GM21786 (cell line): ENCODE data around the gene ABI3BP.
"Not testable (repeated sequence)": the region's sequence is repeated elsewhere in the genome, so short reads cannot be mapped to it uniquely, and the experiment has no call there.

Experiments used
- ATAC-seq: cut with Tn5 transposase; IDR thresholded peaks from one replicate; pipeline ENCODE4 v1.9.1; 2021; ENCODE audit not compliant: unreplicated experiment

The ABI3BP gene

DNA sequence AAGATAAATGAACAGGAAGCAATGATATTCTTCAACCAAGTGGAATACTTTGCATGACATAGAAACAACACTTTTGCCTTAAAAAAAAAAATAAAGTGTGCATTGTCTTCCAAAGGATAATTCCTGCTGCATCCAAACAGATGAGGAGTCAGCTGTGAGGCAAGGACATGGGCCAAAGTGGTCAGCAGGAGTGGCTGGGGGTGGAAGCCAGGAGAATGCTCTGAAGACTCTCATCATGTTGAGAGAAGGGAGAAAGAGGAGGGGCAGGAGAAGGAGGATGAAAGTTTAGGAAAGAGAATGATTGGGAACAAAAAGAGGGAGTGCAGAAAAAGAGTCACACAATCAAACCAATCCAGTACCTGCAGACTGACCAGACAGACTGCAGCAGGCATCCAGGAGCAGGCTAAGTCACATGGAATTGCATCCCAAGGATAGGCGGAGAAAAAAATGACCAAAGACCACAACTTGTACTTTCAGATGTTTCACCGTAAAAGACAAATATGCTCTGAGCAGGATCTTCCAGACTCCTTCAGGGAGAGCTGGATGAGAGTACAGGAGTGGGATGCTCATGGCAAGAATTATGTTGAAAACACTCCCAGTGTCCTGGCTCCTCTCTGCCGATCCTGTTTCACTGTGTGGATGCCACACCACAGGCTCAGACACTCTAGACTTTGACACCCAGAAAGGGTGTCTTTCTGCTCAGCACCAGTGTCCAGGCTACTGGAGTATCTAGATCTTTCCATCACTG is 11.9 kb downstream of the ABI3BP start:
- ATAC-seq = no peak

DNA sequence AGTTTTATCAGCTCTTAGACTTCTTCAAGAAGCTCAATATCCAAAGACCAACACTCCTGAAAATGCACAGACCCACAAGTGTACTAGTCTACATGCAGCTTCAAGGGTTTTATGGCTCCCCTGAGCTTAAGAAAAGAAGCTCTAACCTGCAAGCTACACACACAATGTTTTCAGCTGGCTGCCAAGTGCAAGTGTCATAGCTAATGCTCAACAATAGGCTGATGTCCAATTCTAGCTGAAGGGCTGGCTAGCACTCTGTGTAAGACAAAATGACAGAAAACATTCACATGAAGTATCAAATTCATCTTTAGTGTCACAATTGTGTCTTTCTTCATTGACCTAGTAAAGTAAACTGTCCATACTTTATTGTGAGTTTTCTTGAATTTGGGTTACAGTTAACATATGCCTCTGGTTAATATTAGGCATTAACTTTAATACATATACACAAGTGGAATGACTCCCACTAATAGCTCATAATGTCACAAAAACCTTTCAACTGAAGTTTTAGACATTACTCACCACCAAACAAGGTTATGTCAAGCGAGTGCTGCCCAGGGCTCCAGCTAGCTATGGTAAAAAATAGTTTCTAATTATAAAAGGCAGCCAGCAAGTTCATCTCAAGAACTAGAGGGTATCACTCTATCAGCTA is 15.1 kb downstream of the ABI3BP start:
- ATAC-seq = no peak

DNA sequence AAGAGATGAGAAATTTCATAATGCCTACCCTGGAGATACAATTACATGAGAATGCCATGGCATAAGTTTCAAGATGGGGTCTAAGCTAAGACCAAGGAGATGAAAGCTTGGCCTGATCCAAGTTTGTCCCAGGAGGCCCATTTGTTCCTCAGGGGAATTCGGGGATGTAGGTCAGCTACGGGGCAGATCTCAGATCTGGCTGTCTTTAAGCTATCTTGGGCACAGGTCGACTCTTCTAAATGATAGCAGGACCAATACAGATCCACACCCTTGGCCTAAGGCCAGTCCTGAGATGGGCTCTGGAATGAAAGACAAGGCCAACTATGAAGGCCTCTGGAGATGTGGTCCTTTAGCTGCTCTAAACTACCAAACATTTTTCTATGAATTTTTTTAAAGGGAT is 16.6 kb downstream of the ABI3BP start:
- no peak for ATAC-seq

DNA sequence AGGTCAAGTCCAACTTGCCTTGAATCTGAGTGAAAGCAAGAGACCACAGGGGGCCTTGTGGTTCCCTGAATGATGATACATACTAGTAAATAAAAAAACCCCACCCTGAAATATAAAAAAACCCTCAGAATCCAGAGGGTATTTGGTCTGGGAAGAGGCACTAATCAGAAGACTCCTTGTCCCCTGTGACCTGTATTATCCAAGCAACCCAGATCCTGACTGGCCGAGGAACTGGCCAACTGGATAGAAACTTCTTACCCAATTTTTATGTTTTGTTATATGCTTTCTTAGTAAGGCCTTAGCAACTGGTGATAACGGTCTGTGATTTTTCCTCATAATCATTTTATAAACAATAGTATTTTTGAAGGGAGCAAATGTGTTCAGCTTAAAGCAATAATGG is 17.5 kb downstream of the ABI3BP start:
- no peak for ATAC-seq

DNA sequence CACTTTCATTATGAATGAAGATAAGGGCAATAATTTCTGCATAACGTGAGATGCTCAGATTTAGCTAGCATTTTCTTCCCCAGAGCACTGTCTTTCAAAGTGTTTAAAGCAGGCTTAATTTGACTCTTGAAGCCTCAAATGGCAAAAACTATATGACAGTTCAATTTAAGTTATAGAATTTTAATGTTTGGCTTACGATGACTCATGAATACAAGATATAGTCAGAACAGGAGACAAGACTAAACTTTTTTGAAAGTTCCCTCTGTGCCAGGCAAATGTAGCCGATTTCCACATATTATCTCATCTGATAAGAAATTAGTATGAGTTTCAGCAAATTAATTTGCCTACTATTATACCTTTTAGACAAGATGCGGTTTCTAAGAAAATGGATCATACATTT is 19.6 kb downstream of the ABI3BP start:
- no peak for ATAC-seq

DNA sequence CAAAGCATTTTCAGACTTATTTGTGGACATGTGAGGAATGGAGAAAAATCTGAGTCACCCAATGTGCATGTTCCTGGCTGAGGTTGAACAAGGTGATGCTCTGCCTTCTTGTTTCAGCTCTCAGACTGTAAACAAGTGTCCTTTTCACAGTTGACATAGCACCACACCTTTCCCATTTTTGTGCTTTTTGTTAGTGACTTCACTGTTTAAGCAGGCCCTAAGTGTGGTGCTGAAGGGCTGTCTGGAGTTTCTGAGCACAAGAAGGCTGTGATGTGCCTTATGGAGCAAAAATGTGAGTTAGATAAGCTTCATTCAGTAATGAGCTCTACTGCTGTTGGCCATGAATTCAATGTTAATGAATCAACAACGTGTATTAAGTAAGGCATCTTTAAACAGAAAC is 20.4 kb downstream of the ABI3BP start:
- ATAC-seq = no peak

DNA sequence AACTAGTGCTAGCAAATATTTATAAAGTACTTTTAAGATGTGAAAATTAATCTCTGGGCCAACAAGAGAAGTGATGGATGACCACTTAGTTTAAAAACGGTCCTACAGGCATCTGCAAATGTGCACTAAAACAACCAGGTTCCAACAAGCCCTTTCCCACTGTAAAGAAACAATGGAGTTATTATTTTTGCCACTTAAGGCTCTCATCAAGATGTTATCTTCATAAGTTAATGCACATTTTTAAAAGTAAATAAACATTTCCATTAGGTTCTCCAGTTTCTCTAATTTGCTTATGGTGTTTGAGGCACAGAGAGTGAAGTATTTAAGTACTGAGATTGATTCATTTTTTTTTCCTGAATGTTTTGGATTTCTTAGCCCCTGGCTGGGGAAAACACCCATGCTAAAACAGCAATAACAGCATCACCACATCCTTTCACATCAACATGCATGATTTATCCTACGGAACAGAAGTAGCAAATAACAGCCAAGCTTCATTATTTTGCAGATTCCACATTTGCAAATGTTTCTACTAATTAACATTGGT is 20.8 kb downstream of the ABI3BP start:
- ATAC-seq = no peak

DNA sequence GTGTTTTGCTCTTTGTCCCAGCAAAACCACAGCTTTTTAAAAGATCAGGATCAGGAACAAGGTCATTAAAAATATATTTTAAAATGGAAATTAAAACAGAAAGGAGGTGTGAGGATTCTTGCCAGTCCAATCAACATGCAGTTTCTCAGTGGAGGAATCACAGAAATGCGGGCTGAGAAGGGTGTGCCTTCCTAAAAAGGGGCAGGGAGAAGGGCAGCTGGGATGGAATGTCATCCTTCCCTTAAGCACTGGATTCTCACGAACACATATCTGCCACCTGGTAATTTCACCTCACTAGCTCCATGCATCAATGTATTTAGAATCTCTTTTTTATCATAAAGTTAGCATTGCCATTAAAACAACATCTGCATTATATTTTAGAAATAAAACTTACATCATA is 21.4 kb downstream of the ABI3BP start:
- ATAC-seq = no peak

DNA sequence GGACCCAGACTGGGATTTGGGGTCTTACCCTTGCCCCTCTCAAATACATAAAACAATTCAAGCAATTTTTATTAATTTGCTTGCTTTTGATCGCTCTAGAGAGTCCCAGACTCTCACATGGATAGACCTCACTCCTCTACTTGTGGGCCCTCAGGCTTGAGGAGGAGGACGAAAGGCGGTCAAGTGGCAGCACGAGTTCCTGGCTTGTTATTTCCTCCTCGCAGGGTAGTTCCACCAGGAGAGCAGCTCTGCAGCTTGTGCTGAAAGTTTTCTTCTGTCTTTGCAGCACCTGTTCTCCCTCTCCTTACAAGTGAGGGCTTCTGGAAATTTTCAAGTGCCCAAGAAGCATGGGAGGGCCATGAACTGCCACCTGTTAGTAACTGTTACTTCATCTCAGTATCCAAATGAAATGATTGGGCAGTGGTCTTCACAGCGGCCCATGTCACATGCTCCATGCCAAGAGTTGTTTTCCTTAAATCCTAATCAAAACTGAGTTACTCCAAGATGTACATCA is 22.7 kb downstream of the ABI3BP start:
- ATAC-seq = no peak

DNA sequence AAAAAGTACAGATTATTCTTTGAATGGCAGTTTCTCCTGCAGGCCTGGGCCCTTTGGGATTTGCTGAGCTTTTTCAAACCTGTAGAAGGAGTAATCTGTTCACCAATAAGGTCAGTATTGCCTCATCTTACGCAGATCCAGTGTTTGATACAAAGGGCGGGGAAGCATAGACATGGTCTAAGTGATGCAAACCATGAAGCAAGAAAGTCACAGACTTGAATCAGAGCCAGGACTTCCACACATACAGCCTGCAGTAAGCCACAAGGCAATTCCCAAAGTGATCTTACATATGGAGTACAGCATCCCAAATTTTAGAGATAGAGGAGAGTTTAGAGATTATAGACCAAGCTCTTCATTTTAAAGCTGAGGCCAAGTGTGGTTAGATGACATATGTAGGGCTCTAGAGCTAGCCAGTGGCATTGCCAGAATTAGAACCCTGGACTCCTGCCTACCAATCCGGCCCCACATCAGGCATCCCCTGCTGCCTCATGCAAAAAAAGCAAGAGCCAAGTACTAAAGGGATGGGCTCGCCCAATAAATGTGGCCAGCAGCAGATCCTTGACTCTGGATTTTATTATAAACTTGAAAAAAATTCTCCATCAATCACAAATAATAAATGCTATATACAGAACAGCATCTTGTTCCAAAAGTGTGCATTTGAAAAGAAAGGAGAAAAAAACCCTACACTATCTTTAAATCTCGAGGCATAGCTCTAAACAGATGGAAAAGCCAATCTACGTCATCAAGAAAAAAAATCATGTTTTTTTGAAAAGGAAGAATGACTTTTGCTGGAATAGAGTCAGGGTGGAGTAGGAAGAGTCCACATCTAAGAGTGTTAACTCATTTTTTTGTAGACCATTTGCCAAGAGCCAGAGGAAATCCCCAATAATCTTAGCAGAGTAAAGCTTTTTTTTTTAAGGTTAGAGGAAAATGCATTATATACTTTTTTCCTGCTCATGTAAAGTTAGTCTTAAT is 24.0 kb downstream of the ABI3BP start:
- ATAC-seq = no peak

DNA sequence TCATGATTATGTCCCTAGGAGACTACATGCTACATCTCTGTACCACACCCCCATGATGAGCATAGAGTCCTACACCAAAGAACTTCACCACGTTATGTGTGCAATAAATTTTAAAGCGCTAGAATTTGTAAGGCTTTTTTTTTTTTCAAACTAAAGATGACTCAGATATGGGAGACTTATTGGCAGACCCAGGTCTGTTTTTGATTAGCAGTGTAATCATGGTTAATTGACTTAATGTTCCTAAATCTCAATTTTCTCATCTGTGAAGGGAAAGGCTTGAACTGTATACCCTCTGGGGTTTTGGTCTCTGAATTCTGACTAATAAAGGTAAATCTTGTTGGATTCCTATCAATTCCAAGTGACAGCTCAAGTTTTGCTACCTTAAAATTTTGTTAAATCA is 26.4 kb downstream of the ABI3BP start:
- no peak for ATAC-seq

DNA sequence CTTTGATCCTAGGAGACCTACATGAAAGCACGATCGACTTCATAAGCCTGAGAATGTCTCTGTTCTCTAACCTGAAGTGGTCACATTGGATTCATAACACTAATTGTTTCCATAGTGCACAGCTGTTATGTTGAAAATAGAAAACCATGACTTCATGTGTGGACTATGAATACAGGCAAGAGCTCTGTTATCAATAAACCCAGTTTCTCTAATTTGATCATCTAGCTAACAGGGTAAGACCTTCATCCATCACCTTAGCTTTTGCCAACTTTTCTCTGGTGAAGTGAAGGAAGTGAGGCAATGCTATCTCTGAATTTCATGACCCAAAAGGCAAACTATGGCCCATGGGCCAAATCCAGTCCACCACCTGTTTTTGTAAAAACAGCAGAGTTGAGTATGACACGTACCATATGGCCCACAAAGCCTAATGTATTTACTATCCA is 27.2 kb downstream of the ABI3BP start:
- ATAC-seq = no peak

DNA sequence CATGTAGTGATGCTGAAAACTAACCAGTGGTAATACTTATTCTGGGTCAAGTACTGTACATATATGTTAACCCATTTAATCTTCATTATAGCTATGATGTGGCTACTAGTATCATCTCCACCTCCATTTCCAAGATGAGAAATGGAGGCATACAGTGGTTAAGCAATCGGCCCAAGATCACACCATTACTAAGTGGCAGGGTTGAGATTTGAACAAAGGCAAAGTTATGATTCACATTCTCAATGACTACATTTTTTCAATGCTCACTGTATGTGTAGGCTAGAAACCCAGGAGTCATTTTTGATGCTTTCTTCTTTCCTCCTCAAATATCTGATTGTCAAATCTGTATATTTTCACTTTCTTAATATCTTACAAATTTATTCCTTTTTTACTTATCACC is 30.2 kb downstream of the ABI3BP start:
- ATAC-seq = no peak

DNA sequence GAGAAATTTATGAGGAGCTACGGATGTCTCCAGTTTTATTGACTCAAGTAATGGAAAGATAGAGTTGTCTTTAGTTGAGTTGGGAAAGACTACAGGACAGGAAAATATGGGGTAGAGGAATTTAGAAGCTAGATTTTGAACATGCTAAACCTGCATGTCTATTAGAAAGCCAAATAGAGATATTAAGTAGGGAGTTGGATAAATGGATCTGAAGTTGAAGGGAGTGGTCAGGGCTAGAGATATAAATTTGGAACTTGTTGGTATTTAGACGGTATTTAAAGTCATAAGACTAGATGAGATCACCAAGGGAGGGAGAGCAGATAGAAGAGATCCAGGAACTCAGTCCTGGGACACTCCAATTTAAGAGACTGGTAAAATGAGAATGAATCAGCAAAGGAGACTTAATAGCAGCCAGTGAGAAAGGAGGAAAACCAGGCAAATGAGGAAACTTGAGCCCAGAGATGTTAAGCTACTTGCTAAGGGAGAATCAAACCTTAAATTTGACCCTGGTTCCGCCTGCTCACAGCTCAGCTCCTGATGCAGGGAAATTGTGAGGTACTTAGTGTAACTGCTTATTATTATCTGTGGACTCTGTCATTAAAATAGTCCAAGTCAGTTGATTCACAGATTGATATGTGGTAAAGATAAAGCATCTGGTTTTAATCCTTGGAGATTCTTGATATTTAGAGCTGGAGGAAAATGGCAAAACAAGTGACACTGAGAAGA is 35.8 kb downstream of the ABI3BP start:
- ATAC-seq = no peak

DNA sequence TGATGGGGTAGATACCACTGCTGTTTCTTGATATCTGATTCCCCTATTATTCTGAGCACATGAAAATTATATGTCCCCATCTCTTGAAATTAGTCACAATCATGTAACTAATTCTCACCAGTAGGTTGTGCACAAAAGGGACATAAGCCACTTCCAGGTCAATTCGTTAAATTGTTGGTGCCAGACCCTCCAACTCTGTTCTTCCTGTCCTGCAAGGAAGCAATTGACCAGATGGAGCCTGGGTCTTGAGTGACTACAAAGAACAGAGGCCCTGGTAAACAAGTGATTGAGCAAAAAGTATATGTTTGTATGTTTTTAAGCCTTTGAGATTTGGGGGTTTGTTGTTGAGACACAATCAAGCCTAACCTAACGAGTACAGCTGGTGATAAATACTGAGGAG is 36.9 kb downstream of the ABI3BP start:
- no peak for ATAC-seq

DNA sequence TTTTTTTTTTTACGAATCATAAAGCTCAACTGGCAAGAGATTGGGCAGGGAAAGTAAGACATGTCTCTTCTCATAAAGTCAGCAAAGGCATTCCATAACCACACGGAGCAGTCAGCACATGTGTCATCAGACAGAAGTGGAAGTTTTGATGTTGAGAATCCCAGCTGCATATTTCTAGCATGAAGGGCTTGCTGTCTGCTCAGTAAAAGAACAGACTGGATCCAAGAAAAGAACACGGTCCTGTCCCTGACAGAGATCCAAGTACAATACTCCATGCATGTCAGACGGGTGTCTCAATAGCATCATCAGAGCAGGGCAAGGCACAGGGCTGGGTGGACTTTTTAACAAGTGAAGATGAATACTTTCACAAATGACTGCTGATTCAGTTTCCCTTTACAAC is 38.2 kb downstream of the ABI3BP start:
- ATAC-seq = no peak

DNA sequence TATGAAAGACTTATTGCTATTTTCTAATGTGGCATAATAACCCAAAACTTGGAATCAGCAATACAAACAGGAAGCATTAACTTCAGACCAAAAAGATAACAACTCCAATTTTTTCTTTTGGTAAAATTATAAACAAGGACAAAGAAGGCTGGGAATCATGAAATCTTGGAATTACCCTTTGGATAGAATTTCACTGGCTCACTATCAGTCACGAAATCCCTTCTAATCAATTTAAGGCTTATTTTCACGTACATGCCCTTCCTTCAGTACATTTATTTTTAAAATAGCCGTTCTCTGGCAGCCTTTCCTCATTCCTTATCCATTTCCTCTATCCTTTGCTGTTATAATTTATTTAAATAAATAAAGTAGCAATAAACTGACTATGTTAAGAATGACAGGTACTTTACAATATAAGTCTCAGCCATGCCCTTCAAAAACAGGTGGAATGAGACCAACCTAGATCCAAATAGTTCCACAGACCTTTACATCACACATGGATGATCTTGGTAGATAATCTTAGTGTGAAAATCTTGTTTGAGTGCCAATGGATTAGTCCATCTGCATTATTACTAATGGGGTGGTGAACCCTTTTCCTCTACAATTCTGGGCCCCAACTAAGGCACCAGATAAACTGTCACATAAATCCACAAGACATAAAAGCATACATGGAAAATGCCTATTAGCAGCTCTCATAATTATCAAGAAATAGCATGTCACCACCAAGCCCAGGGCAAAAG is 38.9 kb downstream of the ABI3BP start:
- no peak for ATAC-seq

DNA sequence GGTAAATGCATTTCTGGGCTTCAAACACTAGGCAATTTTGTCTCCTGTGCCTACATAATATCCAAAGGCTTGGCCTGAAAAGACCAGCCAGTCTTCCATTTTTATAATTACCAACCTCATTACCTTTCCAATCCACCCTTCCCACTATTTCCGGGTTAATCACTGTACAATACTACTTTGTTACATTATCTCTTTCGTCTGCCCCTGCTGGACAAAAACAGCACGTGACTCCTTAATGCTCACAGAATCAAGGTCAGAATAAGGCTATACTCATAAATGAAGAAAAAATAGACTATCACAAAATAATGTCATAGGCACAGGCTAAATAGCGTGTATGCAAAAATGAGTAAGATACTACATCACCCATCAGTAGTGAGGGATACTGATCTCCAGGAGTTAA is 40.1 kb downstream of the ABI3BP start:
- no peak for ATAC-seq

DNA sequence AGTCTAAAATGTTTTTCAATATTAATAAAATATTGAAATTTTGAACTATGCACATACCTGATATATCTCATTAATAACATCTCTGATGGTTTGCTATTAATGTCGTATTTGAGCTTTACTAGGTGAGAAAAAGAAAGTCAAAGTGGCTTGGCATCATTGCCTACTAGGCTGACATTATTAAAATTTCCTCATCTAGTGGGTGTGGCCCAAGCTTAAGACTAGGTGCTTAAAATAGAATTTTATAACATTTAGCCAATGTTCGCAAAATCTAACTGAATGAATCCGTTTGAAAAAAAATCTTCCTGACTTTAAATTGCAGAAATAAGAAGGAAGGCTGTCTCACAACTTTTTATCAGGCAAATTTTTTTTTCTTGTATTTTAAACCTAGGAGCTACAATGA is 46.1 kb downstream of the ABI3BP start:
- ATAC-seq = no peak

DNA sequence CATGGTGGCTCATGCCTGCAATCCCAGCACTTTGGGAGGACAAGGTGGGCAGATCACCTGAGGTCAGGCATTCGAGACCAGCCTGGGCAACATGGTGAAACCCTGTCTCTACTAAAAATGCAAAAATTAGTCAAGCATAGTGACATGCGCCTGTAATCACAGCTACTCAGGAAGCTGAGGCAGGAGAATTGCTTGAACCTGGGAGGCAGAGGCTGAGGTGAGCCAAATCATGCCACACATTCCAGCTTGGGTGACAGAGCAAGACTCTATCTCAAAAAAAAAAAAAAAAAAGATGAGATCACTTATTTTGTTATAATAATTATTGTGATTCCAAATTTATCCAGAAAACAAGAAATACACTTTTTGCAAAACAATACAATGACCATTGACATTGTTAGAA is 47.1 kb downstream of the ABI3BP start:
- not testable (repeated sequence) for ATAC-seq
